Measurements from ENCODE around the gene MIS12.

The MIS12 gene

DNA sequence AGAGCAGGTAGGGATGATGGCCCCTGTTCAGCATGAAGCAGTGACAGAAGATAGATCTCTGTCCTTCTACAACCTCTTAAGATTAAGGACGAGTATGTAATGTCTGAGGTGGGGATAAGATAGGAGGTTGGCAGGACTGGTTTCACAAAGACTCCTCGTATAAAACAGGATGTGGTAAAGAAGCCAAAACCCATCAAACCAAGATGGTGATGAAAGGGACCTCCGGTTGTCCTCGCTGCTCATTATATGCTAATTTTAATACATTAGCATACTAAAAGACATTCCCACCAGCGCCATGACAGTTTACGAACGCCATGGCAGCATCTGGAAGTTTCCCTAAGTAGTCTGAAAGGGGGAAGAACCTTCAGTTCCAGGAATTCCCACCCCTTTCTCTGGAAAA, 27.3 kb downstream of the MIS12 start:
- no peak overlapping the region for H3K27ac ChIP-seq
- DNase-seq (ENCODE audit: low spot score), result no peak
- TF ChIP-seq, protein P1, sequence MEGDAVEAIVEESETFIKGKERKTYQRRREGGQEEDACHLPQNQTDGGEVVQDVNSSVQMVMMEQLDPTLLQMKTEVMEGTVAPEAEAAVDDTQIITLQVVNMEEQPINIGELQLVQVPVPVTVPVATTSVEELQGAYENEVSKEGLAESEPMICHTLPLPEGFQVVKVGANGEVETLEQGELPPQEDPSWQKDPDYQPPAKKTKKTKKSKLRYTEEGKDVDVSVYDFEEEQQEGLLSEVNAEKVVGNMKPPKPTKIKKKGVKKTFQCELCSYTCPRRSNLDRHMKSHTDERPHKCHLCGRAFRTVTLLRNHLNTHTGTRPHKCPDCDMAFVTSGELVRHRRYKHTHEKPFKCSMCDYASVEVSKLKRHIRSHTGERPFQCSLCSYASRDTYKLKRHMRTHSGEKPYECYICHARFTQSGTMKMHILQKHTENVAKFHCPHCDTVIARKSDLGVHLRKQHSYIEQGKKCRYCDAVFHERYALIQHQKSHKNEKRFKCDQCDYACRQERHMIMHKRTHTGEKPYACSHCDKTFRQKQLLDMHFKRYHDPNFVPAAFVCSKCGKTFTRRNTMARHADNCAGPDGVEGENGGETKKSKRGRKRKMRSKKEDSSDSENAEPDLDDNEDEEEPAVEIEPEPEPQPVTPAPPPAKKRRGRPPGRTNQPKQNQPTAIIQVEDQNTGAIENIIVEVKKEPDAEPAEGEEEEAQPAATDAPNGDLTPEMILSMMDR (conservative IDR thresholded peaks at IDR 0.05; ENCODE audit: low read depth), result no peak
- ChIA-PET CTCF (no interaction called here), POLR2A (ENCODE audit: low non-redundant PET) (no interaction called here)

DNA sequence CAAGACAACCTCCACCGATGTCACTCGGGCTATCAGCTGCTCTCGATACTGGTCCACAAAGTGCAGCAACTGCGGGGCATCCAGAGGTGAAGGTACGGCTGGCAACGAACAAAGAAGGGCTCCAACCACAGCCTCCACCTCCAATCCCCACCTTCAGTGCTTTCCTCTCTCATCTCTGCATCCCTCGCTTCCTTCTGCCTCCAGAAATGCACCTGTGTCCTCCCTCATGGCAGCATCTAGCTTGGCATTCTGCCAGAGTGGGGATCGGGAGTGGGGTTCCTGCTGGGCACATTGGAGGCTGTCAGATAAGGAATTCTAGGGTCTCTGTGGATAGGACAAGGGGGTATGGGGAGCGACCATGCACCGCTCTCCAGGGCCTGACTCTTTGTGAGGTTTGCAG, 28.6 kb downstream of the MIS12 start:
- ChIA-PET CTCF (interaction anchor here (0.6 kb wide), 1 partner anchor 68 kb away, joined by 3 read pairs; no protein-coding TSS in a partner anchor), POLR2A (ENCODE audit: low non-redundant PET) (no interaction called here)
- no peak for DNase-seq (ENCODE audit: low spot score)
- TF ChIP-seq, protein P1 (conservative IDR thresholded peaks at IDR 0.05; ENCODE audit: low read depth), result no peak
- no peak overlapping the region for H3K27ac ChIP-seq

DNA sequence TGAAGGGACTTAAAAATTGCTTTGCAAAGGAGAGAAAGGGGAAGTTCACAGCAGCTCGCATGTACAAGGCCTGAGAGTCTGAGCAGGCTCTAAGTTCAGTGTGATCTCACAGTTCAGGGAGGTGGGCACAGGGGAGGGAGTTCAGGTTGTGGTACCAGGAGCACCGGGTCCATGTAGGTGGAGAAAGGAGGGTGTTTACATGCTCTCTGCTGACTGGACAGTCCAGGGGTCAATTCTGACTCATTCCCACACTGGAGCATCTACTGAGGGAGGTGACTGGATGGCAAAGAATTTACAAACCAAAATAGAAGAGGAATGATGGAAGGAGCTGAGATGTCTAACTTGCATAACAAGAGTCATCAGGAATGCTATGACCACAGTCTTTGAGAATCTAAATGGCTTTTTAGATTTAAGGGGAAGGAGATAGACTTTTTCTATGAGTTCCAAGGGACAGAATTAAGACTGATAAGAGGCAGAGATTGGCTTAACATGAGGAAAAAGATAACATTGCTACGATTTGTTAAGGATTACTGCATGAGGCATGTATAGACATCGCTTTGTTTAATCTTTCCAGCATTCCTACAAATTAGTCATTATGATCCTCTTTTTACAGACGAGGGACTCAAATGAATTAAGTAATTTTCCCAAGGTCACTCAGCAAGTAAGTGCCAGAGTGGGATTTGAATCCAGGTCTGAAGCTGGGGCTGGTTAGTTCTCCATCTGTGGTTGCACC, 29.9 kb downstream of the MIS12 start:
- CTCF ChIA-PET, result interaction anchor here (0.5 to 0.6 kb wide), 2 partner anchors 189 to 454 kb away, joined by 3 to 4 read pairs; no protein-coding TSS in a partner anchor
- POLR2A ChIA-PET (ENCODE audit: low non-redundant PET), result no interaction called here
- peak overlapping the region; percentile 65 for H3K27ac ChIP-seq
- DNase-seq (ENCODE audit: low spot score), result peak; percentile 89
- TF ChIP-seq, protein P1 (conservative IDR thresholded peaks at IDR 0.05; ENCODE audit: low read depth), result no peak

DNA sequence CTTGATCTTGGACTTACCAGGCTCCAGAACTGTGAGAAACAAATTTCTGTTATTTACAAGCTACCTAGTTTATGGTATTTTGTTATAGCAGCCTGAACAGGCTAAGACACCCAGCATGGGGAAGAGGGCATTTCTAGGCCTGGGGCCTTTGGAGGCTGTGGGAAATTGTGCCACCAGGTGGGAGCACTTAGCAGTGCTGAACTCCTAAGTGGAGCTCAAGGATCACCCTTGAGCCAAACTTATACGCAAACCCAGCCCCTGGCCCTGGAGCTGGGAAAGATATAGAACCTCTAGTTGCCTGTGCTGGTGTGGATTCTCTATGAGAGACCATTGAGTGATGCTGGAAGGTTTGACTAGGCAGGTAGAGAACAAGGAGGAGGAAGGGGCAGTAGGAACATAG, 36.1 kb downstream of the MIS12 start:
- DNase-seq (ENCODE audit: low spot score), result no peak
- TF ChIP-seq, protein P1 (conservative IDR thresholded peaks at IDR 0.05; ENCODE audit: low read depth), result no peak
- H3K27ac ChIP-seq, result no peak overlapping the region
- CTCF ChIA-PET, result no interaction called here
- POLR2A ChIA-PET (ENCODE audit: low non-redundant PET), result no interaction called here

DNA sequence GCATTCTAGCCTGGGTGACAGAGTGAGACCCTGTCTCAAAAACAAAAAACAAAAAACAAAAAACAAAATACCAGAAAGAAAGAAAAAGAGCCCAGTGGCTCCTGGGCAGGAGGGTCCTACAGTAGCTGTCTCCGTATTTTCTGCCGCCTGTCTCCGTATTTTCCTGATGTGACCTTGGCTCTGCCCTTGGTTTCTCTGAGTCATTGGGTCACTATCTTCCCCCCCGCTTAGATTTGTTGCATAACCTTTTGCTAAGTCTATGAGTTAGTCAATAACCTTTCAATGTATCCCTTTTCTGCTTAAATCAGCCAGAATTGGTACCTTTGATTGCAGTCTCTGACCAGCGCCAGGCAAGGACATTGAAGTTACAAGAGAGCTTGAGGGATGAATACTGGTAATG, 36.9 kb downstream of the MIS12 start:
- CTCF ChIA-PET, result no interaction called here

DNA sequence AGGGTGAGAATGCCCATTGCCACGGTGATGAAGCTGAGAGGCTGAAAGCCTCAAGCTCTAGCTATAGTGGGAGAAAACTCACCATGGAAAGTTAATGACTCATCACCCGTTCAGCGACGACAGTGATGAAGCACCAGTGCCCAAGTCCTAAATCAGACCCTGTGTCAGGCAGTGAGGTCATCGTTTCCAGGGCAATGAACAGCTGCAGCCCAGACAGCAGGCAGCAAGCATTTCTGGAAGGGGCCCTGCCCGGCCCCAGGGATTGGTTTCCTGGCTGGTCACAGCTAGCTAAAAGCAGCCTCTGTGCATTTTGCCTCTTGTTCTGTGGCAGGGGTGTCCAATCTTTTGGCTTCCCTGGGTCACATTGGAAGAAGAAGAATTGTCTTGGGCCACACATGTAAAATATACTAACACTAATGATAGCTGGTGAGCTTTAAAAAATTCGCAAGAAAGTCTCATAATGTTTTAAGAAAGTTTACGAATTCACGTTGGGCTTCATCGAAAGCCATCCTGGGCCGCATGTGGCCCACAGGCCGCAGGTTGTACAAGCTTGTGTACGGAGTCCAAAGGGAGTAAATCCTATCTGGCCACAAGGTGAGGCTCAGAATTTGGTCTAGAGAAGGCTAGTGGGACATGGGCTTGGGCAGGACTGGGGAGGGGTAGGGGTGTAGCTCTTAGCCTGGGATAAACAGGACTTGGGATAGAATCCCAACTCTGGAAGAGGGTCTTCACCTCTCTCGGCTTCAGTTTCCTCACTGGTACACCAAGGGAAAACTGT, 40.6 kb downstream of the MIS12 start:
- TF ChIP-seq, protein P1 (conservative IDR thresholded peaks at IDR 0.05; ENCODE audit: low read depth), result no peak
- DNase-seq (ENCODE audit: low spot score), result peak; percentile 87
- CTCF ChIA-PET, result interaction anchor here (0.6 kb wide), 3 partner anchors 88 to 1185 kb away, joined by 4 to 5 read pairs (median 5); no protein-coding TSS in a partner anchor
- H3K27ac ChIP-seq, result peak overlapping the region; percentile 76
- POLR2A ChIA-PET (ENCODE audit: low non-redundant PET), result no interaction called here

More for the DNA sequence above, 36.9 kb downstream of the MIS12 start:
- DNase-seq (ENCODE audit: low spot score), result no peak
- TF ChIP-seq, protein P1 (conservative IDR thresholded peaks at IDR 0.05; ENCODE audit: low read depth), result no peak
- no peak overlapping the region for H3K27ac ChIP-seq
- POLR2A ChIA-PET (ENCODE audit: low non-redundant PET), result no interaction called here

Measured in RWPE1 (cell line).